SH-SY5Y (cell line): ENCODE data around the gene DRD3.

Source experiments
- GATA2 ChIP-seq: IDR thresholded peaks from 2 replicates; pipeline ENCODE4 v1.6.1; 2011; ENCODE audit warnings: mild to moderate bottlenecking, low read depth, low read length
- GATA3 ChIP-seq: IDR thresholded peaks from 2 replicates; pipeline ENCODE4 v1.6.1; 2011; ENCODE audit warnings: low read depth, mild to moderate bottlenecking, low read length, moderate library complexity

GRCh38 chr3:114157321-114157720 is 21.5 kb downstream of the DRD3 start:
- no peak for TF ChIP-seq GATA2
- TF ChIP-seq GATA3 = no peak
